Neural crest cell (in vitro differentiated cells): ENCODE measurements around the gene TTC19. TPM values are rescaled to one million over a fixed set of nuclear protein-coding genes. Genes with fewer than 3 reads are reported as not detected.
A peak's percentile ranks its signal among the peaks of the same experiment; 100 is the strongest.

Experiments used
- DNase-seq: peaks from one replicate; pipeline ENCODE4 v3.0.0; 2021; ENCODE audit warnings: low read depth, mixed read lengths, low spot score
- H3K27ac Mint-ChIP-seq: one replicate; pipeline ENCODE4 v1.8.0; 2021; ENCODE audit warnings: mild to moderate bottlenecking, mixed read lengths; ENCODE audit not compliant: unreplicated experiment
- H3K27me3 Mint-ChIP-seq: 2 replicates; pipeline ENCODE4 v1.8.0; 2021; ENCODE audit warnings: low read depth, mild to moderate bottlenecking, mixed read lengths
- H3K36me3 Mint-ChIP-seq: 2 replicates; pipeline ENCODE4 v1.8.0; 2021; ENCODE audit warnings: low read depth, mild to moderate bottlenecking, mixed read lengths
- H3K4me1 Mint-ChIP-seq: 2 replicates; pipeline ENCODE4 v1.8.0; 2021; ENCODE audit warnings: mixed read lengths
- H3K4me3 Mint-ChIP-seq: one replicate; pipeline ENCODE4 v1.8.0; 2021; ENCODE audit warnings: mild to moderate bottlenecking, mixed read lengths
- H3K9me3 Mint-ChIP-seq: 2 replicates; pipeline ENCODE4 v1.8.0; 2021; ENCODE audit warnings: mixed read lengths
- CTCF ChIP-seq: fragments of 200-600 bp; sonication (generic); conservative IDR thresholded peaks from 2 replicates; pipeline ENCODE4 v1.5.0; 2021; ENCODE audit warnings: antibody characterized with exemption, mild to moderate bottlenecking
- long read RNA-seq: library from polyadenylated mRNA; unstranded; transcript quantifications from one replicate; pipeline ENCODE4 v2.0.0, GENCODE V29; 2020
- total RNA-seq: library from RNA; stranded (reverse); gene quantifications from 2 replicates; pipeline ENCODE4 v1.2.1, GENCODE V29; 2021

Gene TTC19
- 40.3 TPM in 2 replicates for total RNA-seq
- long read RNA-seq, partial matches to known transcripts, result 7 of 25 reads
- long read RNA-seq, other reads (novel, unspliced or antisense), result 16 of 25 reads

- peak; percentile 92 for DNase-seq
- Mint-ChIP-seq H3K4me1 (peaks cover 29% of the 10 kb centered on the region), H3K36me3 (peaks cover 30% of the 10 kb centered on the region), H3K4me3 (peak within 1 kb of the TSS; percentile 93), H3K27ac (peak within 1 kb of the TSS; percentile 96), H3K27me3 (no peaks in the 10 kb centered on the region), H3K9me3 (peaks cover 6% of the 10 kb centered on the region)
- TF ChIP-seq CTCF, result no peak
Measured at GRCh38 chr17:15999141-15999973, at the start of gene TTC19, which contains the start of gene ZSWIM7. Gene TTC19 (plus strand): TSS chr17:15999824. CDS start chr17:15999849, 25 bp downstream. Gene ZSWIM7 (minus strand): TSS chr17:15999704. CDS start chr17:15999594, 110 bp downstream.

- no peak for TF ChIP-seq CTCF
- no peak for DNase-seq
Measured at GRCh38 chr17:15951368-15952047, 48.1 kb upstream of the TTC19 start.

GRCh38 chr17:15952048-15952532 is 47.5 kb upstream of the TTC19 start:
- H3K4me1 Mint-ChIP-seq, result peaks cover 6% of the 10 kb centered on the region
- H3K27me3 Mint-ChIP-seq, result peaks cover 9% of the 10 kb centered on the region
- no peaks in the 10 kb centered on the region for H3K9me3 Mint-ChIP-seq

More at GRCh38 chr17:15951368-15952047, 48.1 kb upstream of the TTC19 start:
- Mint-ChIP-seq H3K27ac (peak overlapping the region; percentile 67), H3K36me3 (no peaks in the 10 kb centered on the region), H3K27me3 (peaks cover 15% of the 10 kb centered on the region), H3K9me3 (no peaks in the 10 kb centered on the region), H3K4me1 (peaks cover 6% of the 10 kb centered on the region), H3K4me3 (no peak overlapping the region)

GRCh38 chr17:15952916-15953790 is 46.5 kb upstream of the TTC19 start:
- no peak overlapping the region for H3K27ac Mint-ChIP-seq
- no peaks in the 10 kb centered on the region for H3K9me3 Mint-ChIP-seq
- no peak for DNase-seq
- H3K4me1 Mint-ChIP-seq, result peaks cover 6% of the 10 kb centered on the region
- H3K4me3 Mint-ChIP-seq, result no peak overlapping the region
- TF ChIP-seq CTCF, result no peak
- no peaks in the 10 kb centered on the region for H3K36me3 Mint-ChIP-seq
- no peaks in the 10 kb centered on the region for H3K27me3 Mint-ChIP-seq

More at GRCh38 chr17:15952048-15952532, 47.5 kb upstream of the TTC19 start:
- Mint-ChIP-seq H3K27ac (no peak overlapping the region), H3K36me3 (no peaks in the 10 kb centered on the region), H3K4me3 (no peak overlapping the region)
- TF ChIP-seq CTCF, result no peak
- no peak for DNase-seq

- Mint-ChIP-seq H3K27me3 (no peaks in the 10 kb centered on the region), H3K36me3 (no peaks in the 10 kb centered on the region), H3K9me3 (no peaks in the 10 kb centered on the region), H3K27ac (no peak overlapping the region), H3K4me3 (no peak overlapping the region), H3K4me1 (peaks cover 6% of the 10 kb centered on the region)
- no peak for TF ChIP-seq CTCF
- DNase-seq, result no peak
Measured at GRCh38 chr17:15954222-15954621, 45.4 kb upstream of the TTC19 start.
